Ovary (tissue), 9 donors: ENCODE data around the gene LMF2. TPM values are rescaled to one million over a fixed set of nuclear protein-coding genes. Genes with fewer than 3 reads are reported as not detected.

Experiments
- DNase-seq, 5 donors: peaks; one replicate each; pipeline ENCODE4 v3.0.0-alpha.2; 2019 to 2020
- H3K27ac ChIP-seq, 2 donors: fragments of 200-600 bp; one replicate each; pipeline versions ENCODE4 v1.5.1 to v1.8.0; 2019 to 2022
- H3K27me3 ChIP-seq: fragments of 200-600 bp; one replicate; pipeline ENCODE4 v1.8.0; 2022
- H3K36me3 ChIP-seq: fragments of 200-600 bp; sonication (generic); one replicate; pipeline ENCODE4 v1.5.1; 2019
- H3K4me1 ChIP-seq: one replicate; pipeline ENCODE4 v1.8.1; 2013; ENCODE audit warnings: mild to moderate bottlenecking, moderate library complexity; ENCODE audit not compliant: insufficient read depth
- H3K4me3 ChIP-seq: fragments of 200-600 bp; sonication (generic); one replicate; pipeline ENCODE4 v1.5.1; 2017
- H3K9me3 ChIP-seq, 2 donors: fragments of 200-600 bp in 1 of 2; sonication (generic) in 1 of 2; one replicate each; pipeline versions ENCODE4 v1.5.1 to v1.8.1; 2013 to 2019; ENCODE audit warnings: mild to moderate bottlenecking in 1 of 2, moderate library complexity in 1 of 2
- EP300 ChIP-seq: sonication (generic); formaldehyde crosslinking; IDR thresholded peaks from one replicate; pipeline ENCODE4 v1.6.1; 2017; ENCODE audit warnings: antibody characterized with exemption
- POLR2A ChIP-seq: fragments of 450-650 bp; IDR thresholded peaks from one replicate; pipeline ENCODE4 v1.6.1; 2017; ENCODE audit warnings: antibody characterized with exemption, mild to moderate bottlenecking, moderate library complexity
- WGBS, 3 donors: extraction: QIAGEN DNeasy Blood & Tissue Kit in 1 of 3; methylation state at CpG; one replicate each; pipeline versions ENCODE4 v1.1.5 to v1.1.7; 2013 to 2017; 5-methylcytosine and 5-hydroxymethylcytosine counted together
- intact Hi-C, 4 donors: fragments of 100-400 bp; cut with DNase I; formaldehyde crosslinking; loops; one replicate each; pipeline versions ENCODE4 v1.11.0 to v1.15.1; 2022 to 2023
- polyA plus RNA-seq, 2 donors: library from polyadenylated mRNA; stranded (reverse); fragments of 200-250 nt in 1 of 2; fragments of 350-450 nt in 1 of 2; fragmentation: Illumina TruSeq in 1 of 2; extraction: RNeasy Lipid Tissue Mini Kit (QIAGEN cat#74804) in 1 of 2; gene quantifications; one replicate each; pipeline ENCODE4 v1.2.3, GENCODE V29; 2013 to 2014
- total RNA-seq, 7 donors: library from RNA; depleted of rRNA in 2 of 7; stranded (reverse); fragments of >200 nt in 2 of 7; fragmentation: NEBNext Ultra II Directional in 3 of 7; extraction: Animal tissue kit (Norgen Biotek cat#: 25700) in 3 of 7; gene quantifications; one replicate each; pipeline versions ENCODE4 v1.1.0 to v1.2.4, GENCODE V29; 2016 to 2023
- TF ChIP-seq, protein P1 (sequence below), 3 donors: fragments of 450-650 bp in 2 of 3; fragments of 200-600 bp in 1 of 3; IDR thresholded peaks; one replicate each; pipeline versions ENCODE4 v1.5.1 to v1.8.0; 2016 to 2022; ENCODE audit warnings: antibody characterized with exemption in 3 of 3, mild to moderate bottlenecking in 1 of 3
- donor health status: DM: no; HTN: no; CAD: no; lungs with moderate emphysema.
- donor health status: DM: no; HTN: no; CAD: no.
- donor health status: Bipolar disorder and iron deficiency.
- donor health status: DM: yes; HTN: yes; CAD: no.
- donor health status: DM: no; HTN: no; CAD: no.
- donor health status: DM: yes; HTN: yes; CAD: no.

The LMF2 gene
- total and polyA plus RNA-seq, 9 donors: 1.5 to 76.6 (median 52.3) TPM

DNA sequence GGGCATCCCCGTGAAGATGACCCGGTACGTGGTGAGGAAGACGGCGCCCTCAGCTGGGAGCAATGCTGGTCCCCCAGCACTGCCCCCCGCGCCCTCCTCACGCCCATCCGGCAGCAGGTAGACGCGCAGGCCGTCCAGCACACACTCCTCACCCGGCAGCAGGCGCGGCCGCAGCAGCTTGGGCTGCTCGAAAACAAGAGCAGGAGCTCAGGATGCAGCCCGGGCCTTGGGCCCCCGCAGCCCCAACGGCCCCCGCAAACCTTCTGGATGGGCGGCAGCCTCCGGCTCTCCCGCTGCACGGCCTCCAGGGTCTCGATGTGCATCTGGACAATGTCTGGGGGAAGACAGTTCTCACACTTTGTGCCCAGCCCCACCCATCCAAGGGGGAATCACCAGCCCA, 46.0 kb downstream of the LMF2 start:
- H3K27ac ChIP-seq: no peak overlapping the region
- H3K4me3 ChIP-seq: no peak overlapping the region
- no peaks in the 10 kb centered on the region for H3K9me3 ChIP-seq
- DNase-seq: no peak
- no peaks in the 10 kb centered on the region for H3K36me3 ChIP-seq
- intact Hi-C loops: no loop called here
- WGBS, 3 donors: 87 to 92% (median 88%) methylated on average over 22 to 26 of the region's 26 CpGs
- TF ChIP-seq, protein P1, sequence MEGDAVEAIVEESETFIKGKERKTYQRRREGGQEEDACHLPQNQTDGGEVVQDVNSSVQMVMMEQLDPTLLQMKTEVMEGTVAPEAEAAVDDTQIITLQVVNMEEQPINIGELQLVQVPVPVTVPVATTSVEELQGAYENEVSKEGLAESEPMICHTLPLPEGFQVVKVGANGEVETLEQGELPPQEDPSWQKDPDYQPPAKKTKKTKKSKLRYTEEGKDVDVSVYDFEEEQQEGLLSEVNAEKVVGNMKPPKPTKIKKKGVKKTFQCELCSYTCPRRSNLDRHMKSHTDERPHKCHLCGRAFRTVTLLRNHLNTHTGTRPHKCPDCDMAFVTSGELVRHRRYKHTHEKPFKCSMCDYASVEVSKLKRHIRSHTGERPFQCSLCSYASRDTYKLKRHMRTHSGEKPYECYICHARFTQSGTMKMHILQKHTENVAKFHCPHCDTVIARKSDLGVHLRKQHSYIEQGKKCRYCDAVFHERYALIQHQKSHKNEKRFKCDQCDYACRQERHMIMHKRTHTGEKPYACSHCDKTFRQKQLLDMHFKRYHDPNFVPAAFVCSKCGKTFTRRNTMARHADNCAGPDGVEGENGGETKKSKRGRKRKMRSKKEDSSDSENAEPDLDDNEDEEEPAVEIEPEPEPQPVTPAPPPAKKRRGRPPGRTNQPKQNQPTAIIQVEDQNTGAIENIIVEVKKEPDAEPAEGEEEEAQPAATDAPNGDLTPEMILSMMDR (IDR thresholded peaks at IDR 0.05): no peak
- no peak for TF ChIP-seq EP300
- no peak for TF ChIP-seq POLR2A
- no peaks in the 10 kb centered on the region for H3K27me3 ChIP-seq
- H3K4me1 ChIP-seq: no peaks in the 10 kb centered on the region

DNA sequence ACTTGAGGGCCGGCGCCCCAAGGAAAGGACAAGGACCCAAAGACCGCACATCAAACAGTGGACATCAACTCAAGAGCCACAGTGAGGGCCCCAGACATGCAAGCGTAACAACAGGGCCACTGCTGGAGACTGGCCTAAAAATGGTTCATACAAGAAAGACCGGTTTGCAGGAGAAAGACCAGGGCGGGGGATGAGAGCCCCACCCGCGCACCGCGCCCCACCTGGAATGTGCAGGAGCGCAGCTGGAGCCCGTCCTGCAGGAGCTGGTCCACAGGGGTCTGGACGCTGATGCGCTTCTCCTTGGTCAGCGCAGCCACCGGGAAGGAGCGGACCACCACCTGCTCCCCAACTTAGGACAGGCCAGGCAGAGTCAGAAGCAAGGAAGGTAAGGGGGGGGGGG, 46.6 kb downstream of the LMF2 start:
- no peak overlapping the region for H3K4me3 ChIP-seq
- no peaks in the 10 kb centered on the region for H3K27me3 ChIP-seq
- no peaks in the 10 kb centered on the region for H3K36me3 ChIP-seq
- intact Hi-C loops: no loop called here
- no peak for DNase-seq
- no peaks in the 10 kb centered on the region for H3K9me3 ChIP-seq
- H3K27ac ChIP-seq: no peak overlapping the region
- no peaks in the 10 kb centered on the region for H3K4me1 ChIP-seq
- TF ChIP-seq EP300: no peak
- TF ChIP-seq, protein P1 (IDR thresholded peaks at IDR 0.05): no peak
- TF ChIP-seq POLR2A: no peak
- WGBS, 3 donors: 94 to 95% (median 95%) methylated on average over 17 of the region's 17 CpGs

DNA sequence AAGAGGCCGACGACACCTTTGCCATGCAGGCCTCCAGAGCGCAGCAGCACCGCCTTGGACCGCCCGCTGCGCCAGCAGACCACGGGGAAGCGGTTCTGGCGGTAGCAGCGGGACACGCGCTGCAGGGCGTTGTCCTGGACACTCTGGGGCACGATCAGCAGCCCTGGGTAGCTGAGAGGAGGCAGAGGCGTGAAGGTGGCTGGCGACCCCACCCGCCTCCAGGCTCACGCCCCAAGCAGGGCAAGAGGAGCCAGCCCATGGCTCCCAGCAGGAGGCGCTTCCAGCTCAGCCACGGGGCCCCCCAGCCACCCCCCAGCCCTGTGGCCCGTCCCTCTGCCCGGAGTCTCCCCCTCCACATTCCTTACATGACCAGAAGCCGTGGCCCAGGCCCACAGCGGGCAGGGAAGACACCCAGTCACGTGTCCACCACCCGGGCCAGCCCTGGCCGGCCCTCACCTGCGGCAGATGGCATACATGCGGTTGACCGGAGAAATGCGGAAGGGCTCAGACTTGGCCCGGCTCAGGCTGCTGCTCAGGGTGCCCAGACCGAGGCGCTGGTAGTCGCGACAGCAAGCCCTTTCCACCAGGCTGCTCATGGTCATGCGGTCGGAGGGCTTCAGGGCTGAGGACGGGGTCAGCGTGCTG, 47.9 kb downstream of the LMF2 start:
- H3K27ac ChIP-seq: no peak overlapping the region
- H3K9me3 ChIP-seq: no peaks in the 10 kb centered on the region
- 89 to 94% (median 90%) methylated on average over 41 of the region's 41 CpGs for WGBS, 3 donors
- intact Hi-C loops: no loop called here
- no peak for TF ChIP-seq POLR2A
- no peak for TF ChIP-seq EP300
- TF ChIP-seq, protein P1 (IDR thresholded peaks at IDR 0.05): no peak
- no peaks in the 10 kb centered on the region for H3K4me1 ChIP-seq
- no peaks in the 10 kb centered on the region for H3K27me3 ChIP-seq
- no peaks in the 10 kb centered on the region for H3K36me3 ChIP-seq
- no peak overlapping the region for H3K4me3 ChIP-seq
- DNase-seq: no peak

- H3K4me3 ChIP-seq: no peak overlapping the region
- WGBS, 3 donors: 78 to 86% (median 84%) methylated on average over 22 of the region's 22 CpGs
- intact Hi-C loops: no loop called here
- no peaks in the 10 kb centered on the region for H3K4me1 ChIP-seq
- H3K27me3 ChIP-seq: no peaks in the 10 kb centered on the region
- H3K27ac ChIP-seq: no peak overlapping the region
- TF ChIP-seq POLR2A: no peak
- no peak for TF ChIP-seq EP300
- TF ChIP-seq, protein P1 (IDR thresholded peaks at IDR 0.05): no peak
- H3K9me3 ChIP-seq: no peaks in the 10 kb centered on the region
- DNase-seq: no peak
- no peaks in the 10 kb centered on the region for H3K36me3 ChIP-seq
Observed at GRCh38 chr22:50459016-50459415, 48.5 kb downstream of the LMF2 start.
